ENCODE data around the gene FTCDNL1.

FTCDNL1 gene

DNA sequence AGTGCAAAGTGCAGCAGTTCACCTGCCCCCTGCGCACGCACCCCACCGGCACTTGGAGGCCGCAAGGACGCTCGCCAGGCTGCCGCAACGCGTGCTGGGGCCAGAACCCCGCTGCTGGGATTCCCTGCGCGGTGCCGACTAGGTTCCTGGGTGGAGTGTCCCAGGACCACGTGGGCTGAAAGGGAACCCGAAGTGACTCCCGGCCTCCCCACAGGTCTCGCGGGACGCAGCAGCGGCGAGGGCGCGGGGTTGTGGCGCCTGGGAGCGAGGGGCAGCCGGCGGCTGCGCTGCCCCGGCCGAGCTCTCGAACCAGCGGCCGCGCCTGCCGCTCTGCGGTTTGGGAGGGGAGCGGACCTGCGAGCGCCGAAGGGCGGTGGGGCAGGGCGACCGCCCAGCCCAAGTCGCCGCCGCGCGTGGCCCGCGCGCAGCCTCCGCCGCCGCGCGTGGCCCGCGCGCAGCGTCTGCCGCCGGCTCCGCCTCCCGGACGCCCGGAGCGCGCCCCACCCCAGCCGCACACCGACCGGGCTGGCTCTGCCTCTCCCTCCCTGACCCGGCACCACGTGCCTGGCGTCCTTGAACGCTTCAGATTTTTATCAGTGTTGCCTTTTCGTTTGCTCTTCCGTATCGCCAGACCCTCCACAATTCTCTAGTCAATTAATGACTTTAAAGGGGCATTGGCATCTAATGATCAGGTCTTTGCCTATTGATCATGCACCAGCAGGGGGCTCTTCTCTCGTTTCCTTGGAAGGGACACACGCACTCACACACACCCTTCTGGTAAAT, at the start of gene FTCDNL1:
TSS of gene FTCDNL1 (minus strand) at position 475 of the 783 bp plus-strand sequence. CDS start 2,230 bp downstream, outside the sequence.
- TF ChIP-seq, protein P1, sequence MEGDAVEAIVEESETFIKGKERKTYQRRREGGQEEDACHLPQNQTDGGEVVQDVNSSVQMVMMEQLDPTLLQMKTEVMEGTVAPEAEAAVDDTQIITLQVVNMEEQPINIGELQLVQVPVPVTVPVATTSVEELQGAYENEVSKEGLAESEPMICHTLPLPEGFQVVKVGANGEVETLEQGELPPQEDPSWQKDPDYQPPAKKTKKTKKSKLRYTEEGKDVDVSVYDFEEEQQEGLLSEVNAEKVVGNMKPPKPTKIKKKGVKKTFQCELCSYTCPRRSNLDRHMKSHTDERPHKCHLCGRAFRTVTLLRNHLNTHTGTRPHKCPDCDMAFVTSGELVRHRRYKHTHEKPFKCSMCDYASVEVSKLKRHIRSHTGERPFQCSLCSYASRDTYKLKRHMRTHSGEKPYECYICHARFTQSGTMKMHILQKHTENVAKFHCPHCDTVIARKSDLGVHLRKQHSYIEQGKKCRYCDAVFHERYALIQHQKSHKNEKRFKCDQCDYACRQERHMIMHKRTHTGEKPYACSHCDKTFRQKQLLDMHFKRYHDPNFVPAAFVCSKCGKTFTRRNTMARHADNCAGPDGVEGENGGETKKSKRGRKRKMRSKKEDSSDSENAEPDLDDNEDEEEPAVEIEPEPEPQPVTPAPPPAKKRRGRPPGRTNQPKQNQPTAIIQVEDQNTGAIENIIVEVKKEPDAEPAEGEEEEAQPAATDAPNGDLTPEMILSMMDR (conservative IDR thresholded peaks at IDR 0.05; ENCODE audit: control insufficient read depth, insufficient read depth, low read depth, low read length): peak; percentile 75
- peak; percentile 42 for DNase-seq (ENCODE audit: low read depth)
- H3K4me3 ChIP-seq (ENCODE audit: control insufficient read depth, low read depth, low read length): peak within 1 kb of the TSS; percentile 62

GRCh38 chr2:199896617-199897016, 45.6 kb upstream of the FTCDNL1 start:
- DNase-seq (ENCODE audit: low read depth): no peak
- H3K4me3 ChIP-seq (ENCODE audit: control insufficient read depth, low read depth, low read length): no peak overlapping the region
- TF ChIP-seq, protein P1 (conservative IDR thresholded peaks at IDR 0.05; ENCODE audit: control insufficient read depth, insufficient read depth, low read depth, low read length): no peak

GRCh38 chr2:199895406-199895805, 44.4 kb upstream of the FTCDNL1 start:
- TF ChIP-seq, protein P1 (conservative IDR thresholded peaks at IDR 0.05; ENCODE audit: control insufficient read depth, insufficient read depth, low read depth, low read length): no peak
- H3K4me3 ChIP-seq (ENCODE audit: control insufficient read depth, low read depth, low read length): no peak overlapping the region
- peak; percentile 49 for DNase-seq (ENCODE audit: low read depth)

- H3K4me3 ChIP-seq (ENCODE audit: control insufficient read depth, low read depth, low read length): no peak overlapping the region
- peak; percentile 2 for DNase-seq (ENCODE audit: low read depth)
- TF ChIP-seq, protein P1 (conservative IDR thresholded peaks at IDR 0.05; ENCODE audit: control insufficient read depth, insufficient read depth, low read depth, low read length): no peak
Measured at GRCh38 chr2:199883474-199884212, 32.7 kb upstream of the FTCDNL1 start.

GRCh38 chr2:199882667-199883066, 31.7 kb upstream of the FTCDNL1 start:
- TF ChIP-seq, protein P1 (conservative IDR thresholded peaks at IDR 0.05; ENCODE audit: control insufficient read depth, insufficient read depth, low read depth, low read length): no peak
- no peak overlapping the region for H3K4me3 ChIP-seq (ENCODE audit: control insufficient read depth, low read depth, low read length)
- no peak for DNase-seq (ENCODE audit: low read depth)

DNA sequence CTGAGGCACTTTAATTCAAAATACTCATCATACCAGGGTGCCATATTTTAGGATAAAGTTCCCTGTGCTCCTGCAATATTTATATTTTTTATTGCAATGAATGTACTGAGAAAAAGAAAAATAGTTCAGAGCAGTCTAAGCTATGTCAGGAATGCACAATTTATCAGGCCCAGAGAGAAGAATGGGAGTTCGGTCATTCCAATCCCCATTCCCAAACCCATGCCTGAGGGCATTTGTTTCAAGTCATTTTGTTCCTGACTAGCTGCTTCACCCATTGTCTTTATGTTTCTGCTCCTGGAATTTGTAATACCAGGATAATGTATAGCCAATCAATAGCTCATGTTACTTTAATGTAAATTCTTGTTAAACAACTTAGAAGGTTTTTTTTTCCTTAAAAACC, 24.4 kb upstream of the FTCDNL1 start:
- DNase-seq (ENCODE audit: low read depth): no peak
- no peak overlapping the region for H3K4me3 ChIP-seq (ENCODE audit: control insufficient read depth, low read depth, low read length)
- TF ChIP-seq, protein P1 (conservative IDR thresholded peaks at IDR 0.05; ENCODE audit: control insufficient read depth, insufficient read depth, low read depth, low read length): no peak

Data from fibroblast of mammary gland (primary cell).